GM23338 (cell line): Measurements from ENCODE around the gene LAMA1. TPM values are rescaled to one million over a fixed set of nuclear protein-coding genes. Genes with fewer than 3 reads are reported as not detected.

Source experiments
- ATAC-seq: fragments of 200-7000 bp; cut with Tn5 transposase; 3 replicates; pipeline ENCODE4 v1.9.1; 2020
- DNase-seq: peaks from one replicate; pipeline ENCODE4 v3.0.0-alpha.2; 2015; ENCODE audit warnings: low spot score
- H2AFZ ChIP-seq: fragments of 200-600 bp; sonication (generic); 2 replicates; pipeline ENCODE4 v1.8.0; 2016; ENCODE audit warnings: antibody characterized with exemption, mild to moderate bottlenecking, moderate library complexity
- H3F3A ChIP-seq: fragments of 200-600 bp; sonication (generic); replicated peaks from 2 replicates; pipeline ENCODE4 v1.8.0; 2017; ENCODE audit warnings: antibody characterized with exemption, mixed run types, low read depth
- H3K27ac ChIP-seq: fragments of 200-600 bp; sonication (generic); 2 replicates; pipeline ENCODE4 v1.6.1; 2016; ENCODE audit warnings: low read depth
- H3K27me3 ChIP-seq: fragments of 200-600 bp; sonication (generic); 2 replicates; pipeline ENCODE4 v1.8.0; 2016; ENCODE audit warnings: mild to moderate bottlenecking, mixed run types, moderate library complexity; ENCODE audit not compliant: insufficient read depth
- H3K36me3 ChIP-seq: fragments of 200-600 bp; sonication (generic); 2 replicates; pipeline ENCODE4 v1.8.0; 2016; ENCODE audit warnings: mild to moderate bottlenecking; ENCODE audit not compliant: insufficient read depth
- H3K4me1 ChIP-seq: fragments of 200-600 bp; sonication (generic); 2 replicates; pipeline ENCODE4 v1.8.0; 2016; ENCODE audit warnings: mild to moderate bottlenecking, moderate library complexity; ENCODE audit not compliant: insufficient read depth
- H3K4me2 ChIP-seq: fragments of 200-600 bp; sonication (generic); 2 replicates; pipeline ENCODE4 v1.7.1; 2017; ENCODE audit warnings: mixed run types
- H3K4me3 ChIP-seq: fragments of 200-600 bp; sonication (generic); 2 replicates; pipeline ENCODE4 v1.6.1; 2016; ENCODE audit warnings: mixed run types
- H3K79me2 ChIP-seq: fragments of 200-600 bp; sonication (generic); replicated peaks from 2 replicates; pipeline ENCODE4 v1.8.0; 2017; ENCODE audit warnings: mild to moderate bottlenecking; ENCODE audit not compliant: insufficient read depth
- H3K9me2 ChIP-seq: fragments of 200-600 bp; sonication (generic); 2 replicates; pipeline ENCODE4 v1.8.0; 2017; ENCODE audit not compliant: insufficient read depth
- H4K20me1 ChIP-seq: fragments of 200-600 bp; sonication (generic); replicated peaks from 2 replicates; pipeline ENCODE4 v1.8.0; 2017; ENCODE audit warnings: mild to moderate bottlenecking; ENCODE audit not compliant: insufficient read depth
- H3K27ac Mint-ChIP-seq: 2 replicates; pipeline ENCODE4 v1.8.0; 2020; ENCODE audit warnings: inconsistent platforms, mild to moderate bottlenecking, moderate library complexity, mixed read lengths
- H3K27me3 Mint-ChIP-seq: 3 replicates; pipeline ENCODE4 v1.8.0; 2022; ENCODE audit warnings: low read depth, mild to moderate bottlenecking, moderate library complexity, mixed read lengths, inconsistent platforms; ENCODE audit not compliant: insufficient read depth, poor library complexity
- H3K36me3 Mint-ChIP-seq: 3 replicates; pipeline ENCODE4 v1.8.0; 2021; ENCODE audit warnings: low read depth, mild to moderate bottlenecking, inconsistent platforms, moderate library complexity, mixed read lengths
- H3K4me1 Mint-ChIP-seq: 3 replicates; pipeline ENCODE4 v1.8.0; 2020; ENCODE audit warnings: mild to moderate bottlenecking, inconsistent platforms, mixed read lengths
- H3K4me3 Mint-ChIP-seq: 3 replicates; pipeline ENCODE4 v1.8.0; 2021; ENCODE audit warnings: moderate library complexity, mild to moderate bottlenecking, inconsistent platforms, mixed read lengths
- H3K9me3 Mint-ChIP-seq: 3 replicates; pipeline ENCODE4 v1.8.0; 2020; ENCODE audit warnings: moderate library complexity, mild to moderate bottlenecking, inconsistent platforms, mixed read lengths
- CREB1 ChIP-seq: fragments of 250-450 bp; sonication (Bioruptor Pico); IDR thresholded peaks from 2 replicates; pipeline ENCODE4 v1.5.0; 2020; ENCODE audit warnings: low read depth, mild to moderate bottlenecking, moderate library complexity
- EZH2 ChIP-seq: fragments of 200-600 bp; sonication (generic); IDR thresholded peaks from one replicate; pipeline ENCODE4 v1.8.0; 2017; ENCODE audit warnings: antibody characterized with exemption, mild to moderate bottlenecking, low read depth; ENCODE audit not compliant: unreplicated experiment
- EZH2phosphoT487 ChIP-seq: fragments of 200-600 bp; sonication (generic); IDR thresholded peaks from one replicate; pipeline ENCODE4 v1.8.1; 2018; ENCODE audit warnings: antibody characterized with exemption; ENCODE audit not compliant: unreplicated experiment
- JUNB ChIP-seq: IDR thresholded peaks from one replicate; pipeline ENCODE4 v1.6.1; 2016; ENCODE audit warnings: antibody characterized with exemption; ENCODE audit not compliant: unreplicated experiment
- NANOG ChIP-seq: IDR thresholded peaks from 2 replicates; pipeline ENCODE4 v1.6.1; 2016; ENCODE audit warnings: antibody characterized with exemption, borderline replicate concordance
- POLR2AphosphoS5 ChIP-seq: IDR thresholded peaks from 2 replicates; pipeline ENCODE4 v1.6.1; 2016; ENCODE audit warnings: antibody characterized with exemption, low read depth
- STAT1 ChIP-seq: IDR thresholded peaks from one replicate; pipeline ENCODE4 v1.6.1; 2016; ENCODE audit warnings: antibody characterized with exemption; ENCODE audit not compliant: unreplicated experiment
- ZNF114 ChIP-seq: fragments of 250-450 bp; sonication (Bioruptor Pico); IDR thresholded peaks from 2 replicates; pipeline ENCODE4 v1.5.0; 2020; ENCODE audit warnings: mild to moderate bottlenecking, moderate library complexity
- ZNF331 ChIP-seq: fragments of 250-450 bp; sonication (Bioruptor Pico); IDR thresholded peaks from 2 replicates; pipeline ENCODE4 v1.5.0; 2020; ENCODE audit warnings: low read depth, mild to moderate bottlenecking, moderate library complexity
- polyA plus RNA-seq: library from polyadenylated mRNA; unstranded; fragments of >200 nt; fragmentation: Nextera tagmentation; extraction: Ambion mirVana; gene quantifications from 2 replicates; pipeline ENCODE4 v1.2.1, GENCODE V29; 2016
- total RNA-seq: library from RNA; depleted of rRNA; stranded (reverse); fragments of >200 nt; shearing (Covaris generic); gene quantifications from 2 replicates; pipeline ENCODE4 v1.2.3, GENCODE V29; 2014
- TF ChIP-seq, protein P1 (sequence below): fragments of 250-450 bp; sonication (Bioruptor Pico); IDR thresholded peaks from 2 replicates; pipeline ENCODE4 v1.5.0; 2020; ENCODE audit warnings: mild to moderate bottlenecking, moderate library complexity
- TF ChIP-seq, protein P2 (sequence below): IDR thresholded peaks from 2 replicates; pipeline ENCODE4 v1.6.1; 2016; ENCODE audit warnings: antibody characterized with exemption
- TF ChIP-seq, protein P3 (sequence below): IDR thresholded peaks from one replicate; pipeline ENCODE4 v1.6.1; 2018; ENCODE audit warnings: antibody characterized with exemption; ENCODE audit not compliant: unreplicated experiment
- TF ChIP-seq, protein P4 (sequence below), 2 experiments: fragments of 200-600 bp in 1 of 2; sonication (generic) in 1 of 2; conservative IDR thresholded peaks; 2 replicates each; pipeline versions ENCODE4 v1.5.1 to v1.6.1; 2016 to 2017; ENCODE audit warnings: antibody characterized with exemption in 2 of 2, low read depth in 2 of 2, mild to moderate bottlenecking in 2 of 2, moderate library complexity in 1 of 2

LAMA1 gene
- total and polyA plus RNA-seq, 2 experiments from 2014 or later: 14.8 to 52.3 TPM

DNA sequence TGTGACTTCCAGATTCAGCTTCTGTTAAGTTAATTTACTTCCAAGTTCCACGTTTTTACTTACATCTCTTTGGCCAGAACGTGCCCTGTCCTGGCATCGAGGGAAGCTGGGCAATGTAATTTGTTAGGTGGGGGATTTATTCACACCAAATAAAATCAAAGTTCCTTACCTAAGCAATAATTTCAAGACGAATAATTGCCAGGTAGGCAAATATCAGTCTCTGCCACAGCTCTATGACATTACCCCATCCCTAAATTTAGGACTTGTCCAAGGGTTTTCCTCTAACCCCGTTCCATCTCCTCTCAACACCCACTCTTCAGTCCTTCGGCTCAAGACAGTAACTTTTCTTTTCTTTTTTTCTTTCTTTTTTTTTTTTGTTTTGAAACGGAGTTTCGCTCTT is 38.3 kb upstream of the LAMA1 start:
- Histone ChIP-seq H4K20me1 (no peaks in the 10 kb centered on the region), H3K36me3 (no peaks in the 10 kb centered on the region), H3K9me2 (no peaks in the 10 kb centered on the region), H3K27me3 (no peaks in the 10 kb centered on the region), H3K4me2 (no peak overlapping the region), H2AFZ (peak overlapping the region; percentile 56; the same call in 1 of the 2 replicates), H3K4me3 (no peak overlapping the region), H3K4me1 (no peaks in the 10 kb centered on the region), H3K27ac (no peak overlapping the region), H3F3A (no peaks in the 10 kb centered on the region), H3K79me2 (no peaks in the 10 kb centered on the region)
- Mint-ChIP-seq H3K9me3 (no peaks in the 10 kb centered on the region), H3K4me1 (peaks cover 3% of the 10 kb centered on the region; the same call in 1 of the 3 replicates), H3K27ac (no peak overlapping the region), H3K27me3 (peaks cover 2% of the 10 kb centered on the region), H3K4me3 (no peak overlapping the region), H3K36me3 (no peaks in the 10 kb centered on the region)
- ATAC-seq (no peak), DNase-seq (no peak)
- TF ChIP-seq, protein P1, sequence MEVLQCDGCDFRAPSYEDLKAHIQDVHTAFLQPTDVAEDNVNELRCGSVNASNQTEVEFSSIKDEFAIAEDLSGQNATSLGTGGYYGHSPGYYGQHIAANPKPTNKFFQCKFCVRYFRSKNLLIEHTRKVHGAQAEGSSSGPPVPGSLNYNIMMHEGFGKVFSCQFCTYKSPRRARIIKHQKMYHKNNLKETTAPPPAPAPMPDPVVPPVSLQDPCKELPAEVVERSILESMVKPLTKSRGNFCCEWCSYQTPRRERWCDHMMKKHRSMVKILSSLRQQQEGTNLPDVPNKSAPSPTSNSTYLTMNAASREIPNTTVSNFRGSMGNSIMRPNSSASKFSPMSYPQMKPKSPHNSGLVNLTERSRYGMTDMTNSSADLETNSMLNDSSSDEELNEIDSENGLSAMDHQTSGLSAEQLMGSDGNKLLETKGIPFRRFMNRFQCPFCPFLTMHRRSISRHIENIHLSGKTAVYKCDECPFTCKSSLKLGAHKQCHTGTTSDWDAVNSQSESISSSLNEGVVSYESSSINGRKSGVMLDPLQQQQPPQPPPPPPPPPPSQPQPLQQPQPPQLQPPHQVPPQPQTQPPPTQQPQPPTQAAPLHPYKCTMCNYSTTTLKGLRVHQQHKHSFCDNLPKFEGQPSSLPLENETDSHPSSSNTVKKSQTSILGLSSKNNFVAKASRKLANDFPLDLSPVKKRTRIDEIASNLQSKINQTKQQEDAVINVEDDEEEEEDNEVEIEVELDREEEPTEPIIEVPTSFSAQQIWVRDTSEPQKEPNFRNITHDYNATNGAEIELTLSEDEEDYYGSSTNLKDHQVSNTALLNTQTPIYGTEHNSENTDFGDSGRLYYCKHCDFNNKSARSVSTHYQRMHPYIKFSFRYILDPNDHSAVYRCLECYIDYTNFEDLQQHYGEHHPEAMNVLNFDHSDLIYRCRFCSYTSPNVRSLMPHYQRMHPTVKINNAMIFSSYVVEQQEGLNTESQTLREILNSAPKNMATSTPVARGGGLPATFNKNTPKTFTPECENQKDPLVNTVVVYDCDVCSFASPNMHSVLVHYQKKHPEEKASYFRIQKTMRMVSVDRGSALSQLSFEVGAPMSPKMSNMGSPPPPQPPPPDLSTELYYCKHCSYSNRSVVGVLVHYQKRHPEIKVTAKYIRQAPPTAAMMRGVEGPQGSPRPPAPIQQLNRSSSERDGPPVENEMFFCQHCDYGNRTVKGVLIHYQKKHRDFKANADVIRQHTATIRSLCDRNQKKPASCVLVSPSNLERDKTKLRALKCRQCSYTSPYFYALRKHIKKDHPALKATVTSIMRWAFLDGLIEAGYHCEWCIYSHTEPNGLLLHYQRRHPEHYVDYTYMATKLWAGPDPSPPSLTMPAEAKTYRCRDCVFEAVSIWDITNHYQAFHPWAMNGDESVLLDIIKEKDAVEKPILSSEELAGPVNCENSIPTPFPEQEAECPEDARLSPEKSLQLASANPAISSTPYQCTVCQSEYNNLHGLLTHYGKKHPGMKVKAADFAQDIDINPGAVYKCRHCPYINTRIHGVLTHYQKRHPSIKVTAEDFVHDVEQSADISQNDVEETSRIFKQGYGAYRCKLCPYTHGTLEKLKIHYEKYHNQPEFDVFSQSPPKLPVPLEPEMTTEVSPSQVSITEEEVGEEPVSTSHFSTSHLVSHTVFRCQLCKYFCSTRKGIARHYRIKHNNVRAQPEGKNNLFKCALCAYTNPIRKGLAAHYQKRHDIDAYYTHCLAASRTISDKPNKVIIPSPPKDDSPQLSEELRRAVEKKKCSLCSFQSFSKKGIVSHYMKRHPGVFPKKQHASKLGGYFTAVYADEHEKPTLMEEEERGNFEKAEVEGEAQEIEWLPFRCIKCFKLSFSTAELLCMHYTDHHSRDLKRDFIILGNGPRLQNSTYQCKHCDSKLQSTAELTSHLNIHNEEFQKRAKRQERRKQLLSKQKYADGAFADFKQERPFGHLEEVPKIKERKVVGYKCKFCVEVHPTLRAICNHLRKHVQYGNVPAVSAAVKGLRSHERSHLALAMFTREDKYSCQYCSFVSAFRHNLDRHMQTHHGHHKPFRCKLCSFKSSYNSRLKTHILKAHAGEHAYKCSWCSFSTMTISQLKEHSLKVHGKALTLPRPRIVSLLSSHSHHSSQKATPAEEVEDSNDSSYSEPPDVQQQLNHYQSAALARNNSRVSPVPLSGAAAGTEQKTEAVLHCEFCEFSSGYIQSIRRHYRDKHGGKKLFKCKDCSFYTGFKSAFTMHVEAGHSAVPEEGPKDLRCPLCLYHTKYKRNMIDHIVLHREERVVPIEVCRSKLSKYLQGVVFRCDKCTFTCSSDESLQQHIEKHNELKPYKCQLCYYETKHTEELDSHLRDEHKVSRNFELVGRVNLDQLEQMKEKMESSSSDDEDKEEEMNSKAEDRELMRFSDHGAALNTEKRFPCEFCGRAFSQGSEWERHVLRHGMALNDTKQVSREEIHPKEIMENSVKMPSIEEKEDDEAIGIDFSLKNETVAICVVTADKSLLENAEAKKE: no peak
- no peak for TF ChIP-seq JUNB
- no peak for TF ChIP-seq ZNF114
- TF ChIP-seq NANOG: no peak
- TF ChIP-seq, protein P2, sequence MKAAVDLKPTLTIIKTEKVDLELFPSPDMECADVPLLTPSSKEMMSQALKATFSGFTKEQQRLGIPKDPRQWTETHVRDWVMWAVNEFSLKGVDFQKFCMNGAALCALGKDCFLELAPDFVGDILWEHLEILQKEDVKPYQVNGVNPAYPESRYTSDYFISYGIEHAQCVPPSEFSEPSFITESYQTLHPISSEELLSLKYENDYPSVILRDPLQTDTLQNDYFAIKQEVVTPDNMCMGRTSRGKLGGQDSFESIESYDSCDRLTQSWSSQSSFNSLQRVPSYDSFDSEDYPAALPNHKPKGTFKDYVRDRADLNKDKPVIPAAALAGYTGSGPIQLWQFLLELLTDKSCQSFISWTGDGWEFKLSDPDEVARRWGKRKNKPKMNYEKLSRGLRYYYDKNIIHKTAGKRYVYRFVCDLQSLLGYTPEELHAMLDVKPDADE: no peak
- TF ChIP-seq, protein P3, sequence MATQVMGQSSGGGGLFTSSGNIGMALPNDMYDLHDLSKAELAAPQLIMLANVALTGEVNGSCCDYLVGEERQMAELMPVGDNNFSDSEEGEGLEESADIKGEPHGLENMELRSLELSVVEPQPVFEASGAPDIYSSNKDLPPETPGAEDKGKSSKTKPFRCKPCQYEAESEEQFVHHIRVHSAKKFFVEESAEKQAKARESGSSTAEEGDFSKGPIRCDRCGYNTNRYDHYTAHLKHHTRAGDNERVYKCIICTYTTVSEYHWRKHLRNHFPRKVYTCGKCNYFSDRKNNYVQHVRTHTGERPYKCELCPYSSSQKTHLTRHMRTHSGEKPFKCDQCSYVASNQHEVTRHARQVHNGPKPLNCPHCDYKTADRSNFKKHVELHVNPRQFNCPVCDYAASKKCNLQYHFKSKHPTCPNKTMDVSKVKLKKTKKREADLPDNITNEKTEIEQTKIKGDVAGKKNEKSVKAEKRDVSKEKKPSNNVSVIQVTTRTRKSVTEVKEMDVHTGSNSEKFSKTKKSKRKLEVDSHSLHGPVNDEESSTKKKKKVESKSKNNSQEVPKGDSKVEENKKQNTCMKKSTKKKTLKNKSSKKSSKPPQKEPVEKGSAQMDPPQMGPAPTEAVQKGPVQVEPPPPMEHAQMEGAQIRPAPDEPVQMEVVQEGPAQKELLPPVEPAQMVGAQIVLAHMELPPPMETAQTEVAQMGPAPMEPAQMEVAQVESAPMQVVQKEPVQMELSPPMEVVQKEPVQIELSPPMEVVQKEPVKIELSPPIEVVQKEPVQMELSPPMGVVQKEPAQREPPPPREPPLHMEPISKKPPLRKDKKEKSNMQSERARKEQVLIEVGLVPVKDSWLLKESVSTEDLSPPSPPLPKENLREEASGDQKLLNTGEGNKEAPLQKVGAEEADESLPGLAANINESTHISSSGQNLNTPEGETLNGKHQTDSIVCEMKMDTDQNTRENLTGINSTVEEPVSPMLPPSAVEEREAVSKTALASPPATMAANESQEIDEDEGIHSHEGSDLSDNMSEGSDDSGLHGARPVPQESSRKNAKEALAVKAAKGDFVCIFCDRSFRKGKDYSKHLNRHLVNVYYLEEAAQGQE: no peak
- TF ChIP-seq EZH2: no peak
- TF ChIP-seq ZNF331: no peak
- no peak for TF ChIP-seq POLR2AphosphoS5
- no peak for TF ChIP-seq CREB1
- no peak for TF ChIP-seq EZH2phosphoT487
- no peak for TF ChIP-seq STAT1
- TF ChIP-seq, protein P4, sequence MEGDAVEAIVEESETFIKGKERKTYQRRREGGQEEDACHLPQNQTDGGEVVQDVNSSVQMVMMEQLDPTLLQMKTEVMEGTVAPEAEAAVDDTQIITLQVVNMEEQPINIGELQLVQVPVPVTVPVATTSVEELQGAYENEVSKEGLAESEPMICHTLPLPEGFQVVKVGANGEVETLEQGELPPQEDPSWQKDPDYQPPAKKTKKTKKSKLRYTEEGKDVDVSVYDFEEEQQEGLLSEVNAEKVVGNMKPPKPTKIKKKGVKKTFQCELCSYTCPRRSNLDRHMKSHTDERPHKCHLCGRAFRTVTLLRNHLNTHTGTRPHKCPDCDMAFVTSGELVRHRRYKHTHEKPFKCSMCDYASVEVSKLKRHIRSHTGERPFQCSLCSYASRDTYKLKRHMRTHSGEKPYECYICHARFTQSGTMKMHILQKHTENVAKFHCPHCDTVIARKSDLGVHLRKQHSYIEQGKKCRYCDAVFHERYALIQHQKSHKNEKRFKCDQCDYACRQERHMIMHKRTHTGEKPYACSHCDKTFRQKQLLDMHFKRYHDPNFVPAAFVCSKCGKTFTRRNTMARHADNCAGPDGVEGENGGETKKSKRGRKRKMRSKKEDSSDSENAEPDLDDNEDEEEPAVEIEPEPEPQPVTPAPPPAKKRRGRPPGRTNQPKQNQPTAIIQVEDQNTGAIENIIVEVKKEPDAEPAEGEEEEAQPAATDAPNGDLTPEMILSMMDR (conservative IDR thresholded peaks at IDR 0.05; ENCODE audit: low read depth in 2 of 2): no peak
